Testis (tissue), 3 donors: ENCODE measurements around the gene RIOX2. TPM values are rescaled to one million over a fixed set of nuclear protein-coding genes. Genes with fewer than 3 reads are reported as not detected.
"Not testable (repeated sequence)": the region's sequence is repeated elsewhere in the genome, so short reads cannot be mapped to it uniquely, and the experiment has no call there.

ENCODE experiments used
- DNase-seq: peaks from one replicate; pipeline ENCODE4 v3.0.0-alpha.2; 2019
- H3K27ac ChIP-seq, 2 donors: fragments of 200-600 bp; sonication (generic); one replicate each; pipeline ENCODE4 v1.5.1; 2019
- H3K27me3 ChIP-seq: fragments of 200-600 bp; sonication (generic); one replicate; pipeline ENCODE4 v1.5.1; 2019
- H3K36me3 ChIP-seq: fragments of 200-600 bp; sonication (generic); one replicate; pipeline ENCODE4 v1.5.1; 2017; ENCODE audit warnings: low read depth; ENCODE audit errors: missing control alignments
- H3K4me1 ChIP-seq: fragments of 200-600 bp; sonication (generic); one replicate; pipeline ENCODE4 v1.5.1; 2019
- H3K4me3 ChIP-seq, 2 donors: fragments of 200-600 bp; sonication (generic); one replicate each; pipeline ENCODE4 v1.5.1; 2017 to 2019
- H3K9me3 ChIP-seq: fragments of 200-600 bp; sonication (generic); one replicate; pipeline ENCODE4 v1.5.1; 2017
- CTCF ChIP-seq, 3 experiments: fragments of 450-650 bp in 2 of 3; fragments of 200-600 bp in 1 of 3; sonication (generic) in 1 of 3; IDR thresholded peaks; one replicate each; pipeline ENCODE4 v1.5.1; 2016 to 2019; ENCODE audit warnings: antibody characterized with exemption in 3 of 3, mild to moderate bottlenecking in 2 of 3, moderate library complexity in 1 of 3
- POLR2A ChIP-seq: fragments of 450-650 bp; IDR thresholded peaks from one replicate; pipeline ENCODE4 v1.6.1; 2017; ENCODE audit warnings: antibody characterized with exemption, mild to moderate bottlenecking, moderate library complexity
- WGBS, 2 donors: methylation state at CpG; one replicate each; pipeline ENCODE4 v1.1.5; 2018; 5-methylcytosine and 5-hydroxymethylcytosine counted together
- intact Hi-C: fragments of 100-400 bp; cut with DNase I; formaldehyde crosslinking; loops from one replicate; pipeline ENCODE4 v1.15.1; 2023; ENCODE audit warnings: low total_unique reads
- polyA plus RNA-seq: library from polyadenylated mRNA; stranded (reverse); fragments of 350-450 nt; fragmentation: Illumina TruSeq; extraction: RNeasy Lipid Tissue Mini Kit (QIAGEN cat#74804); gene quantifications from one replicate; pipeline ENCODE4 v1.2.3, GENCODE V29; 2014; ENCODE audit warnings: low read depth, low replicate concordance; ENCODE audit not compliant: insufficient read depth
- total RNA-seq, 2 donors: library from RNA; depleted of rRNA; stranded (reverse); fragments of >200 nt; gene quantifications; one replicate each; pipeline ENCODE4 v1.2.3, GENCODE V29; 2016

The RIOX2 gene
- total and polyA plus RNA-seq, 3 donors from 2014 or later, result 14.0 to 22.5 (median 16.3) TPM

- no peaks in the 10 kb centered on the region for H3K36me3 ChIP-seq
- 64 to 72% methylated on average over 4 of the region's 4 CpGs for WGBS, 2 donors
- H3K4me1 ChIP-seq, result no peaks in the 10 kb centered on the region
- no peak overlapping the region for H3K4me3 ChIP-seq
- TF ChIP-seq CTCF (IDR thresholded peaks at IDR 0.05) (no peak), POLR2A (no peak)
- no peaks in the 10 kb centered on the region for H3K27me3 ChIP-seq
- no peak overlapping the region for H3K27ac ChIP-seq
- intact Hi-C loops, result no loop called here
- DNase-seq, result no peak
- no peaks in the 10 kb centered on the region for H3K9me3 ChIP-seq
Measured at GRCh38 chr3:98013411-98014267, 41.4 kb upstream of the RIOX2 start.

- TF ChIP-seq POLR2A (no peak), CTCF (IDR thresholded peaks at IDR 0.05) (no peak)
Measured at GRCh38 chr3:98012979-98013378, 40.7 kb upstream of the RIOX2 start.

GRCh38 chr3:98010883-98011449 is 38.7 kb upstream of the RIOX2 start:
- intact Hi-C loops, result not testable (repeated sequence)

More at GRCh38 chr3:98012979-98013378, 40.7 kb upstream of the RIOX2 start:
- no peaks in the 10 kb centered on the region for H3K4me1 ChIP-seq
- DNase-seq, result no peak
- H3K27me3 ChIP-seq, result no peaks in the 10 kb centered on the region
- intact Hi-C loops, result no loop called here
- no peak overlapping the region for H3K4me3 ChIP-seq
- no peaks in the 10 kb centered on the region for H3K36me3 ChIP-seq
- no peak overlapping the region for H3K27ac ChIP-seq
- no peaks in the 10 kb centered on the region for H3K9me3 ChIP-seq
- WGBS, 2 donors, result 34 to 49% methylated on average over 2 of the region's 2 CpGs

GRCh38 chr3:98010194-98010882 is 38.1 kb upstream of the RIOX2 start:
- no peak overlapping the region for H3K27ac ChIP-seq
- intact Hi-C loops, result no loop called here
- H3K27me3 ChIP-seq, result no peaks in the 10 kb centered on the region
- H3K4me3 ChIP-seq, result no peak overlapping the region
- no peak for DNase-seq
- WGBS, 2 donors, result 78 to 83% methylated on average over 7 of the region's 7 CpGs
- TF ChIP-seq POLR2A (no peak), CTCF (IDR thresholded peaks at IDR 0.05) (no peak)
- H3K36me3 ChIP-seq, result no peaks in the 10 kb centered on the region
- H3K9me3 ChIP-seq, result no peaks in the 10 kb centered on the region
- no peaks in the 10 kb centered on the region for H3K4me1 ChIP-seq

More at GRCh38 chr3:98010883-98011449, 38.7 kb upstream of the RIOX2 start:
- H3K9me3 ChIP-seq, DNase-seq, H3K36me3 ChIP-seq, H3K4me3 ChIP-seq, H3K27me3 ChIP-seq, H3K4me1 ChIP-seq, H3K27ac ChIP-seq: not testable (repeated sequence)
- WGBS, 2 donors, result 81 to 93% methylated on average over 4 of the region's 4 CpGs

GRCh38 chr3:98008855-98009254 is 36.6 kb upstream of the RIOX2 start:
- DNase-seq, result no peak
- Histone ChIP-seq H3K36me3 (no peaks in the 10 kb centered on the region), H3K27ac (no peak overlapping the region), H3K4me1 (no peaks in the 10 kb centered on the region), H3K9me3 (no peaks in the 10 kb centered on the region), H3K4me3 (no peak overlapping the region), H3K27me3 (no peaks in the 10 kb centered on the region)
- intact Hi-C loops, result no loop called here
- TF ChIP-seq CTCF (IDR thresholded peaks at IDR 0.05) (no peak), POLR2A (no peak)
- WGBS, 2 donors, result 71 to 76% methylated on average over 2 of the region's 2 CpGs
